Measurements from ENCODE around the gene TAPBPL. TPM values are rescaled to one million over a fixed set of nuclear protein-coding genes. Genes with fewer than 3 reads are reported as not detected.

TAPBPL gene
- polyA plus RNA-seq, 1 of the 3 experiments (the other 2 are of a cell fraction), result 24.1 TPM

- ChIA-PET POLR2A (no interaction called here), CTCF (no interaction called here)
- Histone ChIP-seq H3F3A (replicated peaks; ENCODE audit: insufficient read depth) (no peaks in the 10 kb centered on the region), H3K4me3 (ENCODE audit: low read depth in 2 of 2, low read length in 1 of 2) (no peak overlapping the region), H2AFZ (ENCODE audit: low read depth) (peak overlapping the region; percentile 37; the same call in 1 of the 2 replicates), H3K79me2 (ENCODE audit: insufficient read depth) (no peaks in the 10 kb centered on the region), H3K36me3 (replicated peaks in 1 of 2; ENCODE audit: control insufficient read depth in 1 of 2, insufficient read depth in 2 of 2, low read length in 1 of 2) (no peaks in the 10 kb centered on the region), H3K27ac (ENCODE audit: low read depth in 2 of 2, low read length in 1 of 2) (no peak overlapping the region), H3K27me3 (ENCODE audit: insufficient read depth) (no peaks in the 10 kb centered on the region), H3K4me1 (ENCODE audit: control insufficient read depth in 1 of 2, insufficient read depth in 2 of 2, low read depth in 1 of 2, low read length in 1 of 2) (peaks cover 3 to 6% of the 10 kb centered on the region in 2 experiments; a peak in 2 of 4 replicates), H3K9ac (no peak overlapping the region), H3K9me2 (no peaks in the 10 kb centered on the region), H4K20me1 (ENCODE audit: insufficient read depth) (no peaks in the 10 kb centered on the region), H3K9me3 (no peaks in the 10 kb centered on the region), H3K4me2 (peak overlapping the region; percentile 7; the same call in 1 of the 2 replicates)
- no peak for DNase-seq
- WGBS (ENCODE audit: low lambda C conversion rate), result 61% methylated on average over 19 of the region's 19 CpGs
- no peak for TF ChIP-seq CTCF (IDR thresholded peaks at IDR 0.05)
- TF ChIP-seq, protein P1, sequence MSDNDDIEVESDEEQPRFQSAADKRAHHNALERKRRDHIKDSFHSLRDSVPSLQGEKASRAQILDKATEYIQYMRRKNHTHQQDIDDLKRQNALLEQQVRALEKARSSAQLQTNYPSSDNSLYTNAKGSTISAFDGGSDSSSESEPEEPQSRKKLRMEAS (IDR thresholded peaks at IDR 0.05; ENCODE audit: low read depth), result 0 out of 2 replicates have a peak, but pooled peaks have one; percentile 13
Measured at GRCh38 chr12:6430124-6430989, 21.5 kb upstream of the TAPBPL start.

GRCh38 chr12:6432991-6433390, 18.9 kb upstream of the TAPBPL start:
- no peaks in the 10 kb centered on the region for H3K27me3 ChIP-seq (ENCODE audit: insufficient read depth)
- no peak overlapping the region for H3K4me3 ChIP-seq (ENCODE audit: low read depth in 2 of 2, low read length in 1 of 2)
- no peak overlapping the region for H3K9ac ChIP-seq
- ChIA-PET CTCF (interaction anchor here (1.0 to 2.6 kb wide), 2 partner anchors 9 to 33 kb away, joined by 6 to 13 read pairs; no protein-coding TSS in a partner anchor), POLR2A (no interaction called here)
- WGBS (ENCODE audit: low lambda C conversion rate), result 88% methylated on average over 5 of the region's 5 CpGs
- H3K79me2 ChIP-seq (ENCODE audit: insufficient read depth), result no peaks in the 10 kb centered on the region
- no peaks in the 10 kb centered on the region for H3K9me2 ChIP-seq
- H3K27ac ChIP-seq (ENCODE audit: low read depth in 2 of 2, low read length in 1 of 2), result no peak overlapping the region
- H3K9me3 ChIP-seq, result no peaks in the 10 kb centered on the region
- no peak overlapping the region for H3K4me2 ChIP-seq
- TF ChIP-seq SIN3A (IDR thresholded peaks at IDR 0.05; ENCODE audit: borderline replicate concordance, low read depth, low read length) (no peak), FOXJ3 (CRISPR knock-in tag; IDR thresholded peaks at IDR 0.05) (no peak), RAD21 (IDR thresholded peaks at IDR 0.05; ENCODE audit: low read length) (no peak), JUND (IDR thresholded peaks at IDR 0.05) (no peak), FOXM1 (IDR thresholded peaks at IDR 0.05; ENCODE audit: low read depth) (no peak)
- DNase-seq, result no peak
- H3K36me3 ChIP-seq (replicated peaks in 1 of 2; ENCODE audit: control insufficient read depth in 1 of 2, insufficient read depth in 2 of 2, low read length in 1 of 2), result no peaks in the 10 kb centered on the region
- no peaks in the 10 kb centered on the region for H3F3A ChIP-seq (replicated peaks; ENCODE audit: insufficient read depth)
- peaks cover 3 to 6% of the 10 kb centered on the region in 2 experiments; a peak in 2 of 4 replicates for H3K4me1 ChIP-seq (ENCODE audit: control insufficient read depth in 1 of 2, insufficient read depth in 2 of 2, low read depth in 1 of 2, low read length in 1 of 2)
- H2AFZ ChIP-seq (ENCODE audit: low read depth), result no peak overlapping the region
- H4K20me1 ChIP-seq (ENCODE audit: insufficient read depth), result no peaks in the 10 kb centered on the region

Measured in SK-N-SH (cell line).